NCI-H460 (cell line): ENCODE results near the gene FUCA1. TPM values are rescaled to one million over a fixed set of nuclear protein-coding genes. Genes with fewer than 3 reads are reported as not detected.
"Not testable (repeated sequence)": the region's sequence is repeated elsewhere in the genome, so short reads cannot be mapped to it uniquely, and the experiment has no call there.

Experiments
- DNase-seq: peaks from one replicate; pipeline ENCODE4 v3.0.0-alpha.2; 2016; ENCODE audit warnings: low read depth; ENCODE audit errors: extremely low read depth
- total RNA-seq: library from RNA; depleted of rRNA; stranded (reverse); fragments of >200 nt; shearing (Covaris generic); gene quantifications from 2 replicates; pipeline ENCODE4 v1.2.3, GENCODE V29; 2014

FUCA1 gene
- total RNA-seq, 1 experiment from 2014 or later, result 17.1 TPM

DNA sequence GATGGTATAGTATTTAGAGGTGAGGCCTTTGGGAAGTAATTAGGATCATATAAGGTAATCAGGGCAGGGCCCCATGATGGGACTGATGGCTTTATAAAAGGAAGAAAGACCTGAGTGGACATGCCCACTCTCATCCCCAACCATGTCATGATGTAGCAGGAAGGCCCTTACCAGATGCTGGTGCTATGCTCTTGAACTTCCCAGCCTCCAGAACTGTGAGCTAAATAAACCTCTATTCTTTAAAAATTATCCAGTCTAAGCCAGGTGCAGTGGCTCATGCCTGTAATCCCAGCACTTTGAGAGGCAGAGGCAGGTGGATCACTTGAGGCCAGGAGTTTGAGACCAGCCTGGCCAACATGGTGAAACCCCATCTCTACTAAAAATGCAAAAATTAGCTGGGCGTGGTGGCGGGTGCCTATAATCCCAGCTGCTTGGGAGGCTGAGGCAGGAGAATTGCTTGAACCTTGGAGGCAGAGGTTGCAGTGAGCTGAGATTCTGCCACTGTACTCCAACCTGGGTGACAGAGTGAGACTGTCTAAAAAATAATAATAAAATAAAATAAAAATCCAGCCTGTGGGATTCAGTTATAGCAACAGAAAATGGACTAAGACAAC is 20.5 kb downstream of the FUCA1 start:
- not testable (repeated sequence) for DNase-seq

DNA sequence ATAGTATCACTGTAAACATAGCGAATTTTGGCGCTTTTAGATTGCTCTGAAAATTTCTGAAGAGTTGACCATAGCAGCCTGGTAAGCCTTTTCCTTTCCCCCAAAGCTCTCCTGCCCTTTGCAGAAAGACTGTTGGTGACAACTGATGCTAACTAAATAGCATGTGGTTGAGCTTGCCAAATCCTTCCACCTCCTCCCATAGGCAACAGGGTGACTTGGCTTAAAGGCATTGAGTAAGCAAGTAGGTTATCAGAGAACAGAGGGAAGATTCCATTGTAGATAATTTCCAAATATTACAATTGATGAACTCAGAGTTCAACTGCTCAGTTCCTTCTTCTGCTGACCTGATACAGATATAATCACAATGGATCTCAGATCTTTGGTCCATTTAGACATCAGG is 22.9 kb downstream of the FUCA1 start:
- no peak for DNase-seq

- DNase-seq, result no peak
Observed at GRCh38 chr1:23843644-23844043, 24.4 kb downstream of the FUCA1 start.

DNA sequence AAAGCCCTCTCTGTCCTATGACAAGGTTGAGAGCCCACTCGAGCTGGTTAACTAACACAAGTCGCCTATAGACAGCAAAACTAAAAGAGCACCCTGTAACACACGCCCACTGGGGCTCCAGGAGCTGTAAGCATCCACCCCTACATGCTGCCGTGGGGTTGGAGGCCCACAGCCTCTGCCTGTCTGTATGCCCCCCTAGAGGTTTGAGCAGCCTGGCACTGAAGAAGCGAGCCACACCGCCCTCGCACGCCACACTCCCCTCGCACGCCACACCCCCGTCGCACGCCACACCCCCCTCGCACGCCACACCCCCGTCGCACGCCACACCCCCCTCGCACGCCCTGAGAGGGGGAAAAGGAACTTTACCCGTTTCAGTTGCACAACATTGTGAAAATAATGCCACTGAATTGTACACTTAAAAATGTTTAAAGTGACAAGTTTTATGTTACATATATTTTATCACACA is 29.7 kb downstream of the FUCA1 start:
- DNase-seq, result peak; percentile 24

GRCh38 chr1:23837908-23838307 is 30.2 kb downstream of the FUCA1 start:
- no peak for DNase-seq

DNA sequence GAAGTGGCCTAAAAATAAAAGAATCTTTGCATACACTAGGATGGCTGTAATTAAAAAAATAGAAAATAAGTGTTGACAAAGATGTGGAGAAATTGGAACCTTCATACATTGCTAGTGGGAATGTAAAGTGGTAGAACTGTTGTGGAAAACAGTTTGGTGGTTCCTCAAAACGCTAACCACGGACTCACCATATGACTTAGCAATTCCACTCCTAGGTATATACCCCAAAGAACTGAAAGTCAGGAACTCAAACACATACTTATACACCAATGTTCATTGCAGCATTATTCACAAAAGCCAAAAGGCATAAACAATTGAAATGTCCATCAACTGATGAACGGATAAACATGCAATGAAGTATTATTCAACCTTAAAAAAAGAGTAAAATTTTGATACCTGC is 32.1 kb downstream of the FUCA1 start:
- DNase-seq, result no peak

DNA sequence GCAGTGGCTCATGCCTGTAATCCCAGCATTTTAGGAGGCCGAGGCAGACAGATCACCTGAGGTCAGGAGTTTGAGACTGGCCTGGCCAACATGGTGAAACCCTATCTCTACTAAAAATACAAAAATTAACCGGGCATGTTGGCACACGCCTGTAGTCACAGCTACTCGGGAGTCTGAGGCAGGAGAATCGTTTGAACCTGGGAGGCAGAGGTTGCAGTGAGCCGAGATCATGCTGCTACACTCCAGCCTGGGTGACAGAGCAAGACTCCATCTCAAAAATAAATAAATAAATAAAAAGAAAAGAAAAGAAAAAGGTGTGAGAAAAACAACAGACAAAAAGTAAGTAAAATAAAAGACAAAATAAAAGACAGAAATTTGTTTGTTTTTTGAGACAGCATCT is 33.9 kb downstream of the FUCA1 start:
- not testable (repeated sequence) for DNase-seq

DNA sequence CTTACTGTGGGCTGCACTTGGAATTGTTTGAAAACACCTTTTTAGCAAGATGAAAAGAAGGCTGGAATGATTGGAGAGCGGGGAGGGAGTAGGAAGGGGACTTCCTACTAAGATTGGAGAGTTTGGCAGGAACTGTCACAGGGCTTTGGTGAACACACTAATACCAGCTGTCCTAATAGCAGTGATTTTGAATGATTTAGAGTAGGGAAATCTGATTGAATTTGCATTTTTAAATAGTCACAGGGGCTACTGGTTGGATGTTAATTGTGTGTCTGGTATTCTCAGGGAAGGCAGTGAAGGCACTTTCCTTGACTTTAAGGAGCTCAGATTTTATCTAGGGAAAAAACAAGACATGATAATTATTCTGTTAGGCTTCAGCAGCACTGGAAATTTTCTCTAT is 40.4 kb downstream of the FUCA1 start:
- no peak for DNase-seq

- DNase-seq, result not testable (repeated sequence)
Observed at GRCh38 chr1:23826590-23826989, 41.5 kb downstream of the FUCA1 start.

DNA sequence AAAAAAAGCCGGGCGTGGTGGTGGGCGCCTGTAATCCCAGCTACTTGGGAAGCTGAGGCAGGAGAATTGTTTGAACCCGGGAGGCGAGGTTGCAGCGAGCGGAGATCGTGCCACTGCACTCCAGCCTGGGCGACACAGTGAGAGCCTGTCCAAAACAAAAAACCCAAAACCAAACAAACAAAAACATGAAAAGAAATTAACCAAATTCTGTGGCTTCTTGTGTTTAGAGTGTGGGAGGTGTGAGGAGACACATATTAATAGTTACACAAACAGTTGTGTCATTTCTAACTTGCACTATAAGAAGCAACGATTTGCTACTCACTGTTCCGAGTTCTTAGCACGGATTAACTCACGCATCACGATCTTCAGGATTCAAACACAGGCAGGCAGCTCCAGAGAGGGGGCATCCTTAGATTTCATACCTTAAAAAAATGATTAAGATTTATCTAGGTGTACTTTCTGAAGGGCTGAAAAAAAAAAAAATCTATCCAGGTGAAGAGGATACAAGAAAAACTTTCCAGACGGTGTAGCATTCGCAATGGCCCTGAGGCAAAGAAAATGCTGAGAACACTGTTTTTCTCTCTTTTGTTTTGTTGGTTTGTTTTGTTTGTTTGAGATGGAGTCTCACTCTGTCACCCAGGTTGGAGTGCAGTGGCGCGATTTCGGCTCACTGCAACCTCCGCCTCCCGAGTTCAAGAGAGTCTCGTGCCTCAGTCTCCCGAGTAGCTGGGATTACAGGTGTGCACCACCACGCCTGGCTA is 42.1 kb downstream of the FUCA1 start:
- DNase-seq, result no peak

- peak; percentile 76 for DNase-seq
Observed at GRCh38 chr1:23825076-23825761, 42.9 kb downstream of the FUCA1 start, which contains the start of gene HMGCL. Gene HMGCL (minus strand): TSS chr1:23825429. CDS start chr1:23825415, 14 bp downstream.

DNA sequence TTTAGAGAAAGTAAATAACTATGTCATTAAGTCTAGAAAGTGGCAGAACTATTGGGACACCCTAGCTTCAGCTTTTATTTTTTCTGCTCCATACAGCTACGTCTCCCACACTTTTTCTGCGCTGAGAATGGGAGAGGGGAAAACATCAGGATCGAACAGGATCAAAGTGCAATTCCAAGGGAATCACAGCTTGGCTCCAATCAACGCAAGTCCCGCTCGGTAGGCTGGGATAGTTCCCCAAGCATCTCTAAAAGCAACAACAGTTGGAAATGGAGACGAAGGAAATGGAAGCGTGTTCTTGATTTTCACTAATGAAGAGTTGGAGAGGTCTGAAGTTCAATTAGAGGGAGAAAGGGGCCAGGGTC is 43.4 kb downstream of the FUCA1 start:
- DNase-seq, result no peak

- no peak for DNase-seq
Observed at GRCh38 chr1:23823767-23824166, 44.3 kb downstream of the FUCA1 start.

DNA sequence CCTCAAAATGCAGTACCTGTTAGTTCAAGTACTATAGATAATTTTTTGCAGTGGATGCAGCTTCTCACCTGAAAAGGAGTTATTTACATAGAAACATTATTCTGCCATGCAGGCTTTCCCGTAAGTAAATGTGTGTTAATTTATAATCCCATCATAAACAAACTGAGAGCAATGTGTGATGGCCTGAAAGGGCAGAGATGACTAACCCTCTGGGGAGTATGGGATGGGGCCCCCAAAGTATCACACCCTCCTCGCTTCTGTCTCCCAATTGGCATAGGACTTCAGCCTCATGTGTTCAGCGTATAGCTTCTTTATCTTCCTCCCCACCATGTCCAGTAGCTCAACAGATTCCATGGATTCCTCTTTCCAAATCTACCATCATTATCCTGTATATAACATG is 50.5 kb downstream of the FUCA1 start:
- DNase-seq, result no peak

DNA sequence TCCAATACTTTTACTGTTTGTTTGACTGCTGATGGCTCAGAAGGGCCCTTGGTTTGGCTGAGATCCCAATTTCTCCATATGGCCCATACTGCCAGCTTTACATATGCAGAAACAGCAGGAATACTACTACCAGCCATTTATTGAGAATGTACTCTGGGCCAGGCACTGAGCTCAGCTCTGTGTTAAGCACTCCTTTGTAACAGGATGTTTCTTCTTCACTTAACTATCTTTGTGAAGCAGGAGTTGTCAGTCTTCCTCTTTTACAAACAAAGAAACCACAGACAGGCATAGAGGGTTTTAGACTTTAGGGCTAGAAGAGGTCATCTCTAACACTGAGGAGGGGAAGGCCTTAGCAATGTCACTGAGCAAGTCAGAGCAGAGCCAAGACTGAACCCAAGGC is 51.2 kb downstream of the FUCA1 start:
- DNase-seq, result no peak

- DNase-seq, result no peak
Observed at GRCh38 chr1:23816361-23816760, 51.7 kb downstream of the FUCA1 start.

DNA sequence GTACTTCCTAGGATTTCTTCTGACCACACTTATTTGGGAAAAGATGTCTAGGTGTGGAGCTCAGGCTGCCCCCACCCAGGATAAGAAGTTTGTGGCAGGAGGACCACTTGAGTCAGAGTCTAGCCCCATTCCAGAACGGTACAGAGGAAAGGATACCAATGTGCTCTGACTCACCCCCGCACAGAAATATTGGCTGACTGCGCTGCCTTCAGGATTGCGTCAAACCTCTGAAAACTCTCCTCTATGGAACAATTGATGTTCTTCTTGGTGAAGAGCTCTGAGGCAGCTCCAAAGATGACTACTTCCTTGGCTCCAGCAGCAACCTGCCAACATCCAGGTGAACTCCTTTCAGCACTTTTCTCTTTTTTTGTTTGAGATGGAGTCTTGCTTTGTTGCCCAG is 54.1 kb downstream of the FUCA1 start:
- DNase-seq, result no peak

- no peak for DNase-seq
Observed at GRCh38 chr1:23810818-23811540, 57.1 kb downstream of the FUCA1 start.

- peak; percentile 46 for DNase-seq
Observed at GRCh38 chr1:23809751-23810171, 58.3 kb downstream of the FUCA1 start.

GRCh38 chr1:23807453-23807852 is 60.6 kb downstream of the FUCA1 start:
- no peak for DNase-seq

- no peak for DNase-seq
Observed at GRCh38 chr1:23806280-23806679, 61.8 kb downstream of the FUCA1 start.
